A549 (cell line): Measurements from ENCODE around the gene RHOF.

Experiments
- POLR2A ChIP-seq: IDR thresholded peaks from 2 replicates; pipeline ENCODE4 v1.6.1; 2012; ENCODE audit warnings: mild to moderate bottlenecking, low read length
- SMC3 ChIP-seq: fragments of >200 bp; sonication (Bioruptor Twin); formaldehyde crosslinking; IDR thresholded peaks from 3 replicates; pipeline ENCODE4 v1.6.1; 2018; ENCODE audit warnings: inconsistent platforms
- TF ChIP-seq, protein P1 (sequence below): fragments of 200-600 bp; sonication (generic); IDR thresholded peaks from 2 replicates; pipeline ENCODE4 v1.6.1; 2016; ENCODE audit warnings: antibody characterized with exemption, mild to moderate bottlenecking, moderate library complexity

DNA sequence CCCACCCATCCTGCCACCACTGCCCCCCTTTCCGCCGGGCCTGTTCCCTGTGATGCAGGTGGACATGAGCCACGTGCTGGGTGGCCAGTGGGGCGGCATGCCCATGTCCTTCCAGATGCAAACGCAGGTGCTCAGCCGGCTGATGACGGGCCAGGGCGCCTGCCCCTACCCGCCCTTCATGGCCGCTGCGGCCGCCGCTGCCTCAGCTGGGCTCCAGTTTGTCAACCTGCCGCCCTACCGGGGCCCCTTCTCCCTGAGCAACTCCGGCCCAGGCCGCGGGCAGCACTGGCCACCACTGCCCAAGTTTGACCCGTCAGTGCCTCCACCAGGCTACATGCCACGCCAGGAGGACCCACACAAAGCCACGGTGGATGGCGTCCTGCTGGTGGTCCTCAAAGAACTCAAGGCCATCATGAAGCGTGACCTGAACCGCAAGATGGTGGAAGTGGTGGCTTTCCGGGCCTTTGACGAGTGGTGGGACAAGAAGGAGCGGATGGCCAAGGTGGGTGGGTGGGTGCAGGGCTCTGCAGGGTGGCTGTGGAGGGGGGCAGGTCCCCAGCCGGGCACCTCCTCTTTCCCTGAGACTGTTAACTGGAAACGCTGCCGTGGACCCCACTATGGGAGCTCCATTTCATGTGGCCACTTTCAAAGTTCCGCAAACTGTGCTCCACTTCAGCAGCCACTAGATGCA lies 21.1 kb upstream of the RHOF start:
- TF ChIP-seq POLR2A = no peak
- TF ChIP-seq, protein P1, sequence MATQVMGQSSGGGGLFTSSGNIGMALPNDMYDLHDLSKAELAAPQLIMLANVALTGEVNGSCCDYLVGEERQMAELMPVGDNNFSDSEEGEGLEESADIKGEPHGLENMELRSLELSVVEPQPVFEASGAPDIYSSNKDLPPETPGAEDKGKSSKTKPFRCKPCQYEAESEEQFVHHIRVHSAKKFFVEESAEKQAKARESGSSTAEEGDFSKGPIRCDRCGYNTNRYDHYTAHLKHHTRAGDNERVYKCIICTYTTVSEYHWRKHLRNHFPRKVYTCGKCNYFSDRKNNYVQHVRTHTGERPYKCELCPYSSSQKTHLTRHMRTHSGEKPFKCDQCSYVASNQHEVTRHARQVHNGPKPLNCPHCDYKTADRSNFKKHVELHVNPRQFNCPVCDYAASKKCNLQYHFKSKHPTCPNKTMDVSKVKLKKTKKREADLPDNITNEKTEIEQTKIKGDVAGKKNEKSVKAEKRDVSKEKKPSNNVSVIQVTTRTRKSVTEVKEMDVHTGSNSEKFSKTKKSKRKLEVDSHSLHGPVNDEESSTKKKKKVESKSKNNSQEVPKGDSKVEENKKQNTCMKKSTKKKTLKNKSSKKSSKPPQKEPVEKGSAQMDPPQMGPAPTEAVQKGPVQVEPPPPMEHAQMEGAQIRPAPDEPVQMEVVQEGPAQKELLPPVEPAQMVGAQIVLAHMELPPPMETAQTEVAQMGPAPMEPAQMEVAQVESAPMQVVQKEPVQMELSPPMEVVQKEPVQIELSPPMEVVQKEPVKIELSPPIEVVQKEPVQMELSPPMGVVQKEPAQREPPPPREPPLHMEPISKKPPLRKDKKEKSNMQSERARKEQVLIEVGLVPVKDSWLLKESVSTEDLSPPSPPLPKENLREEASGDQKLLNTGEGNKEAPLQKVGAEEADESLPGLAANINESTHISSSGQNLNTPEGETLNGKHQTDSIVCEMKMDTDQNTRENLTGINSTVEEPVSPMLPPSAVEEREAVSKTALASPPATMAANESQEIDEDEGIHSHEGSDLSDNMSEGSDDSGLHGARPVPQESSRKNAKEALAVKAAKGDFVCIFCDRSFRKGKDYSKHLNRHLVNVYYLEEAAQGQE = no peak
- no peak for TF ChIP-seq SMC3
